HG02970 (cell line): Measurements from ENCODE around the gene NPTX1.

Experiments
- ATAC-seq: cut with Tn5 transposase; IDR thresholded peaks from one replicate; pipeline ENCODE4 v1.9.1; 2021; ENCODE audit warnings: mild to moderate bottlenecking, moderate library complexity, moderate number of reproducible peaks; ENCODE audit not compliant: unreplicated experiment, low FRiP score

Gene NPTX1

DNA sequence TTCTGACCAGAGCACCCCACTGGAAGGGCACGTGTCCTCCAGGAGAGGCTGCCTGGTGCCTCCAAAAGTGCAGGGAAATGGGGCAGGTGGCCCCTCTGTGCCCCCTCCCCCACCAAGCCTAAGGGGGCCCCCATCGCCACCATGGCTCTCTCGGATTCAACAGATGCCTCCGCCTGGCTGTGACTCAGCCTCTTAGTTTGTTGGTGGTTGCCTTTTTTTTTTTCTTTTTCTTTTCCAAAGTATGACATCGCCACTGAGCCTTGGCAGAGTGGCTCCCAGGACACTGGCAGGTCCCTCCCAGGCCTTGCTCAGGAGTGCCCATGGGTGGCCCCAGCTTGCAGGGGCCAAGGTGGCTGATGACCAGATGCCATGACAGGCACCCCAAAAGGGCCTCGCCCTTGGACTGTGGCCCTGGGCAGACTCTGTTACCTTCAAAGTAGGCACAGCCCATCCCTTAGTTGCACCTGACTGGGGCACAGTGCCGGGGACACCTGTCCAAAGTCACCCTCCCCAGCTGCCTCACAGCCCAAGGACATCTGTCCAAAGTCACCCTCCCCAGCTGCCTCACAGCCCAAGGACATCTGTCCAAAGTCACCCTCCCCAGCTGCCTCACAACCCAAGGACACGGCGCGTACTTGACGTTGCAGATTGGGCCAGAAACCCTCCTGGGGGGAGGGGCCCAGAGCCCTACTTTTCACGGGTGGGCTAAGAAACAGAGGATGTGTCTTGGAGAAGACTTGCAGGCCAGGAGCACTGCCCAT is 29.6 kb downstream of the NPTX1 start:
- ATAC-seq: no peak

DNA sequence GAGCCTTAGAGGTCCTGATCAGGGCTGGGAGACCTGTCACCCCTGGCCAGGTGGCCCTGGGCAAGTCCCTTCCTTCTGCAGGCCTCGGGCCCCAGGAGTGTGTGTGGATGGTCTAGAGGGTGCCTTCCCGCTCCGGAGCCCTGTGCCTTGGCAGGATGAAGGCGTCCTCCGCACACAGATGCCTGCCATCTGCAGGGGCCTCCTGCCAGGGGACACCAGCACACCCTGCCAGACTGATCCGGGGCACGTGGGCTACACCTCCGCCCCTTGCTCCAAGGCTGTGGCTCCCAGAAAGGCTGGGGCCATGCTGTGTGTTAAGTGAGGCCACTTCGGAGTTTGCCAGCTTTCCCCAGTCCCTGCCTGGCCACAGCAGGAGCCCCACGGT is 30.7 kb downstream of the NPTX1 start:
- ATAC-seq: no peak

GRCh38 chr17:80445007-80445725 is 31.2 kb downstream of the NPTX1 start:
- no peak for ATAC-seq

GRCh38 chr17:80444644-80444979 is 31.8 kb downstream of the NPTX1 start:
- no peak for ATAC-seq

DNA sequence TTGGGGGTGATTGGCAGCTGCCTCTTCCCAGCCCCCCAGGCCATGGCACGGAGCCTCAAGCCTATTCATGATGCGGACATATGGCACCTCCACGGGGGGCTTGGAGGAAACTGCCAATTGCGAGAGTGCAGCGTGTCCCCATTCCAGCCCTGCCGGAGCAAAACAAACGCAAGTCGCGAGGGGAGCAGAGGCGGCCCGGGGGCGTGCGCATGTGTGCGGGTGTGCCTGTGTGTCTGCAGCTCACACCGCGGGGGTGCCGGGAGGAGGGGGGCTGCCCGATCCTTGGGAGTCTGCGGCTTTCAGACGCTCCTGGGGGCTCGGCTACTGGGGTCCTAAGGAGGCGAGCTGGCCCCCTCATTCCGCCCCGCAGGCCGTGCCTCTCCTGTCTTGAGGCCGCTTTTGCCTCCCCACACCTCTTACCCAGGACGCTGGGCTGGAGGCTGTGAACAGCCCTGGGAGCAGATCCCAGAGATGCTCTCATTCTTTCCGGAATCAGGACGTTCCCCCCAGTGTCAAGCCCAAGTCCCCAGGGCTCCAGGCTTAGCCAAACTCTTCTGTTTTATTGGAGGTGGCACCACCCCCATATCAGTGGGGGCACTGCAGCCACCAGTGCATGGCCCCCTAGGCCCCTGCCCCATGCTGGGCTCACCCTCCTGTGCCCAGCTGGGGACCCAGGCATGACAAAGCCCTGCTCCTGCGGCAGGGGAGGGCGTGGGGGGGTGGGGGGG is 32.3 kb downstream of the NPTX1 start:
- no peak for ATAC-seq

DNA sequence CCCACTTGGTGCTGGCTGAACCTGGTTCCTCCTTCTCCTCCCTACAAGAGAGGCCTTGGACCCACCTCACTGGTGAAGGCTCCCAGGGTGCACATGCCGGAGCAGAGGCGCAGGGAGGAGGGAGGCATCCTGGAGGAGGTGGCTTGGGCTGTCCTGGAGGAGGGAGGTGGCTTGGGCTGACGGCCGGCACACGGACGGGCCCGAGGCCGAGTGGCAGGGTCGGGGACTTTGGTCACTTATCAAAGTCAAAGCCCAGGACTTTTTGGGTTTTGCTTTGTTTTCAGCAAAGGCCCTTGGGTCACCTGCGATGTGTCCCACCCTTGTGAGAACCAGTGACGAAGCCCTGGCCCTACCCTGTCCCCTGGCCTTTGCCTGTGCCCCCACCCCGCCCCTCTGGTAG is 32.9 kb downstream of the NPTX1 start:
- no peak for ATAC-seq

DNA sequence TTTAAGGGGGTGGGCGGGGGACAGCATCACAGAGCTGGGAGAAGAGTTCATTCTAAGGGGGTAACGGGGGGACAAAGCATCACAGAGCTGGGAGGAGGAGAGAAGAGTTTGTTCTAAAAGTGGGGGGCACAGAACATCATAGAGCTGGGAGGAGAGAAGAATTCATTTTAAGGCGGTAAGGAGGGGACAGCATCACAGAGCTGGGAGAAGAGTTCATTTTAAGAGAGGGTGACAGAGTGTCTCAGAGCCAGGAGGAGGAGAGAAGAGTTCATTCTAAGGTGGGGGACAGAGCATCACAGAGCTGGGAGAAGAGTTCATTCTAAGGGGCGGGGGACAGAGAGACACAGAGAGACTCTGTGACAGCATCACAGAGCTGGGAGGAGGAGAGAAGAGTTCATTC is 33.6 kb downstream of the NPTX1 start:
- no peak for ATAC-seq

- no peak for ATAC-seq
Observed at GRCh38 chr17:80442323-80442659, 34.1 kb downstream of the NPTX1 start.

GRCh38 chr17:80441598-80442322 is 34.6 kb downstream of the NPTX1 start:
- ATAC-seq: no peak

- ATAC-seq: no peak
Observed at GRCh38 chr17:80441133-80441578, 35.3 kb downstream of the NPTX1 start.

DNA sequence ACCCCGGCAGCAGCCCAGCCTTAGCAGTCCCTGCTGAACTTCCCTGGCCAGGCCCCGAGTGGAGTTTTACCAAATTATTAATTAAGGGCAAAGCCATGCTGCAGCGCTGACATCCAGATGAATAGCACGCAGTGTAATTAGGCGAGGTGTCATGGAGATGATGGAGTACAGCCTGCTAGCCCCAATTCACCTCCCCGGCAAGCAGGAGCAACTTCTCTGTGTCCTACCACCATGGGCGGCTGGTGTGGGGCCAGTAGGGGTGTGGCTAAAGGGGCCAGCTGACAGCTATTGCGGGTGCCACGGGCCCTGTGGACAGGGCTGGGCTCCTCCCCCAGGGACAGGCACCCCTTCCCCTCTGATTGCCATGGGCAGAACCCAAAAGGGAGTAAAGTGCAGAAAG is 36.9 kb downstream of the NPTX1 start:
- ATAC-seq: no peak

- no peak for ATAC-seq
Observed at GRCh38 chr17:80438806-80439205, 37.6 kb downstream of the NPTX1 start.

DNA sequence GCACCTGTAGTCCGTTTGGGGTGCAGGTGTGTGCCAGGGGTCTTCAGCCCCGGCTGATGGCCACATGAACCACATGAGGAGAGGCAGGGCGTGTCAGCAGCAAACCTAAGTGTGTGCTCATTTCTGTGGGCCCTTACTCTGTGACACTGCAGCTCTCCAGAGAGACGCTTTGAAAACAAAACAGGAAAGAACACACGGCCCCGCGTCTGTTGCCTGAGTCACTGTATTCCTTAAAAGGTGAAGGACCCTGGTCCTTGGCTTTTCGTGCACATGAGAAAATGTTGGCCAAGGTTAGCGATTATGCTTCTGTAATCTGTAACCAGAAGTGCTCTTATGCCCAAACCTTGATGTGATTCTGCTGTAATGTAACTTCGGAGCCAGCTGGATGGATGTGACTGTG is 38.9 kb downstream of the NPTX1 start:
- no peak for ATAC-seq

GRCh38 chr17:80433916-80434666 is 42.3 kb downstream of the NPTX1 start:
- no peak for ATAC-seq

GRCh38 chr17:80432961-80433550 is 43.4 kb downstream of the NPTX1 start:
- no peak for ATAC-seq

- ATAC-seq: no peak
Observed at GRCh38 chr17:80432350-80432955, 44.0 kb downstream of the NPTX1 start.

DNA sequence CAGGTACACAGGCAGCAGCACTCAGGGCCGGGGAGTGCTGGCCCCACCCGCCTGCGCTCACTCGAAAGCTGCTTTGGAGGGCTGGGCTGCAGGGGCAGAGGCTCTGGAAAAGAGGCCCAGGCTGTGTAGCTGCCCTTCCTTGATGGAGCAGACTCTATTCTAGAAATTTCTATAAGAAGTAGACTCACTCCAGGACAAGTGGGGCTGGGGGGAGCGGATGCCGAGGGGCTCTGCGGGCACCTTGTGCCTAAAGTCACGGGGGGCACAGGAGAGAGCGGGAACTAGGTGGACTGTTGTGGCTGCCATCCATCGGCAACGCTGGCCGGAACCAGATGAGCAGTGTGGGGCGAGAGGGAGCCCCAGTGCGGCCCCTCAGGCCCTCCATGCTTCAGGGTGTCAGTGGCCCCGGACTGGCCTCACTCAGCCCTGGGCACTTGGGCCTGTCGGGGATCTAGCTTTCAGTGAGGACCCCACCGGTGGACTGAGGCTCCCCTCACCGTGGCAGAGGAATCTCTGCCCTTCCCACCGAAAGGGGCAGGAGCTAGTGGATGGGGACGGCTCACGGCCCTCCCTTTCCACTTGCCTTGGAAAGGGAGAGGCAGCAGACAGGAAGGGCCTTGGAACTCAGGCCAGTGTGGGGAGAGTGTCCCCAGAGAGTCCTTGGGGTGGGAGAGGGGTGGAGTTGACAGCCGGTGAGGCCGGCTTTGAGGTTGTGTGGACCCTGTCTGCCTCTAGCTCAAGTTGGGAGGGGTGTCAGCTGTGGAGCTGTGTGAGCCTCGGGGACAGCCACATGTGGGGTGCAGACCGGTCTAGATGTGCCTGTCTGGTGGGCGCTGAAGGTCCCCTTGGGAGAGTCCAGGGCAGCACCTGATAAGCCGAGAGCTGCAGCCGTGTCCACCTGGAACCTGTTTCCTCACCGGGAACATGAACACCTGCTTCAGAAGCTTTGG is 44.9 kb downstream of the NPTX1 start:
- ATAC-seq: no peak

DNA sequence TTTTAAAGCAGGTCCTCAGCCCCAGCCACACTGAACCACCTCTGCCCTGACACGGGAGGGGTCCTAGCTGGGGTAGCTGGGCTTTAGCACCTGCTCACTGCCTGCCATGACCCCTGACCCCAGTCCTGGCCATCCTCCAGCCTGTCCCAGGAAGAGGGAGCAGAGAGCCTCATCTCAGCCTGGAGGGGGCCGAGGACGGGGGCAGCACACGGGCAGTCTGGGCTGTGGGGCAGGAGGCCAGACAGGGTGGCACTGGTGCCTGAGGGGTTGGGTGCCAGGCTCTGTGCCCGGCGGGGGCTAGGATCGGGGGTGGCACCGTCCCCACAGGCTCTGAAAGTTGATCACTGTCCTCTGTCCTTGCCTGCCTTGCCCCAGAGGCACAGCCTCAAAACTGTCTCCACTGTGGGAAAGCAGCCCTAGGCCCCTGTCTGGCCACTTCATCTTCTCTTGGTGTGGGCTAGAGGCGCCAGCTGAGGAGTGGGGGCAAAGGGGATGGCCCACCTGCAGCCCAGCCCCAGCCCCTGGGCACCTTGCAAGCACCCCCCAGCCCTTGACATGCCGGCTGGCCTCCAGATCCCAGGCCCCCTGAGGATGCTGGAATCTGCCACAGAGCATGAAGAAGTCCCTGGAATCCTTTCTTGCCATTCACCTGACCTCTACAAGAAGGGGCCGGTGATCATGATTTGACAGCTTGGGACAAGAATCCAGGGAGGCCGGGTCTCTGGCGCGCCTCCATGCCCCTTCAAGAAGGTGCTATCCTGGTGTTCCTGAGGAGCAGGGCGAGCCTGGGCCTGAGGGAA is 45.8 kb downstream of the NPTX1 start:
- ATAC-seq: no peak
